GM23338 (cell line): Measurements from ENCODE around the gene CEBPB.

Experiments
- CREB1 ChIP-seq: fragments of 250-450 bp; sonication (Bioruptor Pico); IDR thresholded peaks from 2 replicates; pipeline ENCODE4 v1.5.0; 2020; ENCODE audit warnings: low read depth, mild to moderate bottlenecking, moderate library complexity
- CTCF ChIP-seq, 2 experiments: fragments of 200-600 bp in 1 of 2; sonication (generic) in 1 of 2; conservative IDR thresholded peaks; 2 replicates each; pipeline versions ENCODE4 v1.5.1 to v1.6.1; 2016 to 2017; ENCODE audit warnings: antibody characterized with exemption in 2 of 2, low read depth in 2 of 2, mild to moderate bottlenecking in 2 of 2, moderate library complexity in 1 of 2
- EZH2 ChIP-seq: fragments of 200-600 bp; sonication (generic); IDR thresholded peaks from one replicate; pipeline ENCODE4 v1.8.0; 2017; ENCODE audit warnings: antibody characterized with exemption, mild to moderate bottlenecking, low read depth; ENCODE audit not compliant: unreplicated experiment
- EZH2phosphoT487 ChIP-seq: fragments of 200-600 bp; sonication (generic); IDR thresholded peaks from one replicate; pipeline ENCODE4 v1.8.1; 2018; ENCODE audit warnings: antibody characterized with exemption; ENCODE audit not compliant: unreplicated experiment
- JUNB ChIP-seq: IDR thresholded peaks from one replicate; pipeline ENCODE4 v1.6.1; 2016; ENCODE audit warnings: antibody characterized with exemption; ENCODE audit not compliant: unreplicated experiment
- POLR2AphosphoS5 ChIP-seq: IDR thresholded peaks from 2 replicates; pipeline ENCODE4 v1.6.1; 2016; ENCODE audit warnings: antibody characterized with exemption, low read depth
- ZNF114 ChIP-seq: fragments of 250-450 bp; sonication (Bioruptor Pico); IDR thresholded peaks from 2 replicates; pipeline ENCODE4 v1.5.0; 2020; ENCODE audit warnings: mild to moderate bottlenecking, moderate library complexity
- TF ChIP-seq, protein P1 (sequence below): IDR thresholded peaks from one replicate; pipeline ENCODE4 v1.6.1; 2018; ENCODE audit warnings: antibody characterized with exemption; ENCODE audit not compliant: unreplicated experiment

GRCh38 chr20:50224531-50225255 is 34.1 kb downstream of the CEBPB start:
- no peak for TF ChIP-seq JUNB
- TF ChIP-seq EZH2, result no peak
- TF ChIP-seq CTCF (conservative IDR thresholded peaks at IDR 0.05; ENCODE audit: low read depth in 2 of 2), result peak; percentile 34 to 38
- TF ChIP-seq EZH2phosphoT487, result no peak
- TF ChIP-seq POLR2AphosphoS5, result no peak
- no peak for TF ChIP-seq ZNF114 (CRISPR knock-in tag)
- TF ChIP-seq, protein P1, sequence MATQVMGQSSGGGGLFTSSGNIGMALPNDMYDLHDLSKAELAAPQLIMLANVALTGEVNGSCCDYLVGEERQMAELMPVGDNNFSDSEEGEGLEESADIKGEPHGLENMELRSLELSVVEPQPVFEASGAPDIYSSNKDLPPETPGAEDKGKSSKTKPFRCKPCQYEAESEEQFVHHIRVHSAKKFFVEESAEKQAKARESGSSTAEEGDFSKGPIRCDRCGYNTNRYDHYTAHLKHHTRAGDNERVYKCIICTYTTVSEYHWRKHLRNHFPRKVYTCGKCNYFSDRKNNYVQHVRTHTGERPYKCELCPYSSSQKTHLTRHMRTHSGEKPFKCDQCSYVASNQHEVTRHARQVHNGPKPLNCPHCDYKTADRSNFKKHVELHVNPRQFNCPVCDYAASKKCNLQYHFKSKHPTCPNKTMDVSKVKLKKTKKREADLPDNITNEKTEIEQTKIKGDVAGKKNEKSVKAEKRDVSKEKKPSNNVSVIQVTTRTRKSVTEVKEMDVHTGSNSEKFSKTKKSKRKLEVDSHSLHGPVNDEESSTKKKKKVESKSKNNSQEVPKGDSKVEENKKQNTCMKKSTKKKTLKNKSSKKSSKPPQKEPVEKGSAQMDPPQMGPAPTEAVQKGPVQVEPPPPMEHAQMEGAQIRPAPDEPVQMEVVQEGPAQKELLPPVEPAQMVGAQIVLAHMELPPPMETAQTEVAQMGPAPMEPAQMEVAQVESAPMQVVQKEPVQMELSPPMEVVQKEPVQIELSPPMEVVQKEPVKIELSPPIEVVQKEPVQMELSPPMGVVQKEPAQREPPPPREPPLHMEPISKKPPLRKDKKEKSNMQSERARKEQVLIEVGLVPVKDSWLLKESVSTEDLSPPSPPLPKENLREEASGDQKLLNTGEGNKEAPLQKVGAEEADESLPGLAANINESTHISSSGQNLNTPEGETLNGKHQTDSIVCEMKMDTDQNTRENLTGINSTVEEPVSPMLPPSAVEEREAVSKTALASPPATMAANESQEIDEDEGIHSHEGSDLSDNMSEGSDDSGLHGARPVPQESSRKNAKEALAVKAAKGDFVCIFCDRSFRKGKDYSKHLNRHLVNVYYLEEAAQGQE, result no peak
- TF ChIP-seq CREB1 (CRISPR knock-in tag), result no peak
